NCI-H2029 treated with DMSO at 0.1 percent for 48 hours (cell line): ENCODE data around the gene ALOXE3.
A peak's percentile ranks its signal among the peaks of the same experiment; 100 is the strongest.

Experiments used
- DNase-seq: peaks from one replicate; lab custom pipeline; 2025; lab: John Stamatoyannopoulos, UW

The ALOXE3 gene

GRCh38 chr17:8142158-8142886, 24.0 kb upstream of the ALOXE3 start:
- no peak for DNase-seq

- DNase-seq: no peak
Measured at GRCh38 chr17:8141741-8142140, 23.4 kb upstream of the ALOXE3 start.

GRCh38 chr17:8141045-8141444, 22.7 kb upstream of the ALOXE3 start:
- no peak for DNase-seq

GRCh38 chr17:8140065-8141029, 22.0 kb upstream of the ALOXE3 start:
- no peak for DNase-seq

GRCh38 chr17:8138672-8139371, 20.5 kb upstream of the ALOXE3 start:
- peak; percentile 71 for DNase-seq

- no peak for DNase-seq
Measured at GRCh38 chr17:8138374-8138671, 20.0 kb upstream of the ALOXE3 start.

- no peak for DNase-seq
Measured at GRCh38 chr17:8137645-8138373, 19.5 kb upstream of the ALOXE3 start.

- no peak for DNase-seq
Measured at GRCh38 chr17:8133941-8134340, 15.6 kb upstream of the ALOXE3 start.

- DNase-seq: no peak
Measured at GRCh38 chr17:8133399-8133798, 15.1 kb upstream of the ALOXE3 start.

GRCh38 chr17:8131844-8132441, 13.6 kb upstream of the ALOXE3 start:
- no peak for DNase-seq

- DNase-seq: no peak
Measured at GRCh38 chr17:8128125-8128784, 9.9 kb upstream of the ALOXE3 start.

- DNase-seq: no peak
Measured at GRCh38 chr17:8126491-8127066, 8.3 kb upstream of the ALOXE3 start.

GRCh38 chr17:8125947-8126490, 7.7 kb upstream of the ALOXE3 start:
- DNase-seq: no peak

- no peak for DNase-seq
Measured at GRCh38 chr17:8125154-8125946, 7.0 kb upstream of the ALOXE3 start.

- no peak for DNase-seq
Measured at GRCh38 chr17:8124350-8125153, 6.2 kb upstream of the ALOXE3 start.

- no peak for DNase-seq
Measured at GRCh38 chr17:8123695-8124349, 5.5 kb upstream of the ALOXE3 start, which contains the start of gene HES7. Gene HES7, minus strand, starts transcription at chr17:8124106. Its CDS starts 22 bp downstream, at chr17:8124084.

- DNase-seq: no peak
Measured at GRCh38 chr17:8122924-8123694, 4.8 kb upstream of the ALOXE3 start.
